AG04449 (cell line): ENCODE measurements around the gene ZFAND2B.

Source experiments
- CTCF ChIA-PET: fragments of 350-600 bp; formaldehyde crosslinking; extraction: SDS; loops from one replicate; lab custom pipeline; 2021; ENCODE audit warnings: antibody characterized with exemption; lab: Yijun Ruan, JAX
- POLR2A ChIA-PET: fragments of 400-600, 350-600 bp; formaldehyde crosslinking; extraction: SDS; loops from one replicate; lab custom pipeline; 2020; ENCODE audit warnings: antibody characterized with exemption, inconsistent platforms; lab: Yijun Ruan, JAX
- DNase-seq: peaks from one replicate; pipeline ENCODE4 v3.0.0-alpha.2; 2010; ENCODE audit warnings: low read depth, low spot score
- H3K4me3 ChIP-seq: 2 replicates; pipeline ENCODE4 v1.5.1; 2011; ENCODE audit warnings: low read depth, mild to moderate bottlenecking, control low read depth, low read length
- TF ChIP-seq, protein P1 (sequence below): IDR thresholded peaks from one replicate; pipeline ENCODE4 v1.5.1; 2011; ENCODE audit warnings: mild to moderate bottlenecking, moderate library complexity, low read length, control low read depth, inconsistent platforms; ENCODE audit not compliant: insufficient read depth; ENCODE audit errors: missing control alignments

ZFAND2B gene

GRCh38 chr2:219219784-219220532 is 13.4 kb downstream of the ZFAND2B start:
- POLR2A ChIA-PET, result interaction anchor here (2.4 to 2.7 kb wide), 3 partner anchors 9 to 59 kb away, joined by 13 to 26 read pairs (median 13); partner anchors contain the start of genes ANKZF1, ATG9A, DNAJB2 and GLB1L
- no peak for DNase-seq
- CTCF ChIA-PET, result interaction anchor here (1.0 to 5.8 kb wide), 11 partner anchors 8 to 80 kb away, joined by 3 to 40 read pairs (median 4); partner anchors contain the start of genes ANKZF1, ATG9A and CNPPD1
- no peak overlapping the region for H3K4me3 ChIP-seq
- TF ChIP-seq, protein P1, sequence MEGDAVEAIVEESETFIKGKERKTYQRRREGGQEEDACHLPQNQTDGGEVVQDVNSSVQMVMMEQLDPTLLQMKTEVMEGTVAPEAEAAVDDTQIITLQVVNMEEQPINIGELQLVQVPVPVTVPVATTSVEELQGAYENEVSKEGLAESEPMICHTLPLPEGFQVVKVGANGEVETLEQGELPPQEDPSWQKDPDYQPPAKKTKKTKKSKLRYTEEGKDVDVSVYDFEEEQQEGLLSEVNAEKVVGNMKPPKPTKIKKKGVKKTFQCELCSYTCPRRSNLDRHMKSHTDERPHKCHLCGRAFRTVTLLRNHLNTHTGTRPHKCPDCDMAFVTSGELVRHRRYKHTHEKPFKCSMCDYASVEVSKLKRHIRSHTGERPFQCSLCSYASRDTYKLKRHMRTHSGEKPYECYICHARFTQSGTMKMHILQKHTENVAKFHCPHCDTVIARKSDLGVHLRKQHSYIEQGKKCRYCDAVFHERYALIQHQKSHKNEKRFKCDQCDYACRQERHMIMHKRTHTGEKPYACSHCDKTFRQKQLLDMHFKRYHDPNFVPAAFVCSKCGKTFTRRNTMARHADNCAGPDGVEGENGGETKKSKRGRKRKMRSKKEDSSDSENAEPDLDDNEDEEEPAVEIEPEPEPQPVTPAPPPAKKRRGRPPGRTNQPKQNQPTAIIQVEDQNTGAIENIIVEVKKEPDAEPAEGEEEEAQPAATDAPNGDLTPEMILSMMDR, result no peak

GRCh38 chr2:219220652-219221402 is 14.2 kb downstream of the ZFAND2B start:
- ChIA-PET CTCF (interaction anchor here (1.1 to 3.3 kb wide), 5 partner anchors 9 to 74 kb away, joined by 3 to 11 read pairs (median 8); partner anchors contain the start of genes ANKZF1 and ATG9A), POLR2A (no interaction called here)
- no peak overlapping the region for H3K4me3 ChIP-seq
- DNase-seq, result no peak
- TF ChIP-seq, protein P1, result no peak

- ChIA-PET CTCF (interaction anchor here (0.8 to 3.3 kb wide), 4 partner anchors 9 to 73 kb away, joined by 3 to 11 read pairs (median 4); no protein-coding TSS in a partner anchor), POLR2A (interaction anchor here (0.8 kb wide), 1 partner anchor 30 kb away, joined by 3 read pairs; no protein-coding TSS in a partner anchor)
- TF ChIP-seq, protein P1, result no peak
- no peak overlapping the region for H3K4me3 ChIP-seq
- DNase-seq, result no peak
Observed at GRCh38 chr2:219221957-219222518, 15.5 kb downstream of the ZFAND2B start.

DNA sequence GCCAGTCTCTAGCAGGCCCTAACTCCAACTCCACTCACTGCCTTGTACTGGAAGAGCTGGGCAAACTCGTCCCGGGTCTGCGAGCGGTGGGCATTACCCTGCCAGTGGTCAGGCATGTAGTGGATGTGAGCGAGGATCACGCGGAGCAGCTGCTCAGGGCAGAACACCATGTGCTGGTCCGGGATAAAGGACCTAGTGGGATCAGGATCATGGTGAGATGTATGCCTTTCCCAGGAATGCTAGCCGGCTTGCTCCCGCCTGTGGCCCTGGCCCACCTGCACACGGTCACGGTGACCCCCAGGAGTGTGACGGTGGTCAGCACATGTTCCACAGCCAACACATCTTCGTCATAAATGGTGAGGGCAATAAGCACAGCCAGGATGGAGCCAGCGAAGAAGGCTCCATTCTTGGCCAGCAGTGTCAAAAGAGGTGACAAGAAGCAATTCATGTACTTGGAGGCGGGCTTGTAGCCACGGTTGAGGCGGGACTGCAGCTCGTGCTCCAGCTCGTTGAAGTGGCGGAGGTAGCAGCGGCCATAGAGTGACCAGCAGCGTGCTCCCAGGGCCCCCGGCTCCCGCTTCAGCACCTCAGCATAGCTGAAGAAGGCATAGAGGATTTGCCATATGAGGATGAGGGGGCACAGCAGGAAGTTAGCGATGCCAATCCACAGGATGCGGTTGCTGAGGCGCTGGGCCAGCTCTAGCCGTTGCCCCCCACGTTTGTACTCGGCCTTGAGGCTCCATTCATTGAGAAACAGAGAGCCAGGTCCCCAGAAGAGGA is 17.4 kb downstream of the ZFAND2B start:
- CTCF ChIA-PET, result interaction anchor here (0.7 to 1.3 kb wide), 2 partner anchors 65 to 72 kb away, joined by 4 to 12 read pairs; no protein-coding TSS in a partner anchor
- TF ChIP-seq, protein P1, result no peak
- POLR2A ChIA-PET, result no interaction called here
- H3K4me3 ChIP-seq, result no peak overlapping the region
- no peak for DNase-seq

- ChIA-PET CTCF (interaction anchor here (7.0 kb wide), 1 partner anchor 68 kb away, joined by 81 read pairs; no protein-coding TSS in a partner anchor), POLR2A (no interaction called here)
- no peak overlapping the region for H3K4me3 ChIP-seq
- TF ChIP-seq, protein P1, result no peak
- no peak for DNase-seq
Observed at GRCh38 chr2:219225350-219225749, 18.8 kb downstream of the ZFAND2B start.
